ENCODE measurements around the gene GALNT10. TPM values are rescaled to one million over a fixed set of nuclear protein-coding genes. Genes with fewer than 3 reads are reported as not detected.

The GALNT10 gene
- total and polyA plus RNA-seq, 10 of the 15 experiments (the other 5 are each of a cell fraction or from before 2014, with no cell fraction given) = 3.9 to 35.4 (median 15.5) TPM

DNA sequence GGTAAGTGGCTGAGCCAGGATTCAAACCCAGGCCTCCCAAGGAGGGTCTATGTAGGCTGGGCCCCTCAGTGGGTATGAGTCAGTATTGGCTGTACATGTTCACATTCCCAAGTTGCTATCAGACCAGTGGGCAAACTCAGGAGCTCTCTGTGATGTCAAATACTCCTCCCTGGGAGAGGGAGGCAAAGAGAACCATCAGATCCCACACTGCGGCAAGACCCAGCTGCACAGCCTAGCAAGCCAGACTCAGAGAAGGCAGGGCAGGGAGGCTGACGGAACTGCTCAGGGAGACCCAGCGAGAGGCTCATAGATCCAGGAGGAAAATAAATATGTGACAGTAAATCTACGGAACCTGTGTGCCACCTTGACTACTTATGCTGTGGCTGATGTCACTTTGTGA, 212.7 kb downstream of the GALNT10 start:
- H3K27ac ChIP-seq (ENCODE audit: control insufficient read depth, insufficient read depth) = no peak overlapping the region
- no peak for DNase-seq (ENCODE audit: low read depth, low spot score)
- H2AFZ ChIP-seq (ENCODE audit: control insufficient read depth, low read depth, low read length) = no peak overlapping the region
- no peak overlapping the region for H3K9ac ChIP-seq (ENCODE audit: control insufficient read depth, insufficient read depth, low read length)
- ChIA-PET POLR2A (interaction anchor here (0.5 kb wide), 1 partner anchor 333 kb away, joined by 3 read pairs; no protein-coding TSS in a partner anchor), CTCF (interaction anchor here (0.7 to 6.3 kb wide), 12 partner anchors 20 to 428 kb away, joined by 3 to 106 read pairs (median 26); partner anchors contain the start of gene GALNT10), SMC1A (ENCODE audit: uncharacterized antibody, unreplicated experiment) (interaction anchor here (0.6 to 7.5 kb wide), 10 partner anchors 8 to 335 kb away, joined by 3 to 129 read pairs (median 24); partner anchors contain the start of gene GALNT10), RAD21 (ENCODE audit: unreplicated experiment) (interaction anchor here (1.0 to 4.8 kb wide), 8 partner anchors 9 to 345 kb away, joined by 3 to 106 read pairs (median 14); partner anchors contain the start of gene GALNT10)
- H3K4me1 ChIP-seq (ENCODE audit: control insufficient read depth, insufficient read depth, low read length) = peaks cover 4% of the 10 kb centered on the region; the same call in 1 of the 2 replicates
- in situ Hi-C loops (cut with MboI) = loop anchor here (5.0 kb wide), 2 partner anchors 216 to 331 kb away; no protein-coding TSS in a partner anchor
- TF ChIP-seq RELA (IDR thresholded peaks at IDR 0.05; ENCODE audit: borderline replicate concordance, partially characterized antibody) = no peak
- no peak for TF ChIP-seq NR2F1 (conservative IDR thresholded peaks at IDR 0.05)
- no peaks in the 10 kb centered on the region for H3K9me3 ChIP-seq (replicated peaks; ENCODE audit: control insufficient read depth, insufficient read depth, low read length)
- no peak for FAIRE-seq
- H3K36me3 ChIP-seq (ENCODE audit: control insufficient read depth in 2 of 2, insufficient read depth in 2 of 2, low read length in 1 of 2) = peaks cover 0 to 3% of the 10 kb centered on the region in 2 experiments; a peak in 2 of 4 replicates
- no peaks in the 10 kb centered on the region for H4K20me1 ChIP-seq (ENCODE audit: control insufficient read depth, insufficient read depth)
- intact Hi-C loops (cut with micrococcal nuclease; ENCODE audit: unreplicated experiment) = no loop called here
- no peaks in the 10 kb centered on the region for H3K79me2 ChIP-seq (ENCODE audit: control insufficient read depth, insufficient read depth, low read length)
- WGBS (ENCODE audit: insufficient coverage, insufficient replicate concordance, low lambda C conversion rate, missing lambda C conversion rate) = 99% methylated on average over 4 of the region's 4 CpGs
- no TSS peak for BruUV-seq (replicated peaks)
- H3K4me3 ChIP-seq = no peak overlapping the region
- no peaks in the 10 kb centered on the region for H3K27me3 ChIP-seq (replicated peaks in 1 of 2; ENCODE audit: control insufficient read depth in 2 of 2, insufficient read depth in 2 of 2, low read length in 1 of 2)
- H3K4me2 ChIP-seq (ENCODE audit: control insufficient read depth, insufficient read depth) = no peak overlapping the region
- no peak for ATAC-seq

DNA sequence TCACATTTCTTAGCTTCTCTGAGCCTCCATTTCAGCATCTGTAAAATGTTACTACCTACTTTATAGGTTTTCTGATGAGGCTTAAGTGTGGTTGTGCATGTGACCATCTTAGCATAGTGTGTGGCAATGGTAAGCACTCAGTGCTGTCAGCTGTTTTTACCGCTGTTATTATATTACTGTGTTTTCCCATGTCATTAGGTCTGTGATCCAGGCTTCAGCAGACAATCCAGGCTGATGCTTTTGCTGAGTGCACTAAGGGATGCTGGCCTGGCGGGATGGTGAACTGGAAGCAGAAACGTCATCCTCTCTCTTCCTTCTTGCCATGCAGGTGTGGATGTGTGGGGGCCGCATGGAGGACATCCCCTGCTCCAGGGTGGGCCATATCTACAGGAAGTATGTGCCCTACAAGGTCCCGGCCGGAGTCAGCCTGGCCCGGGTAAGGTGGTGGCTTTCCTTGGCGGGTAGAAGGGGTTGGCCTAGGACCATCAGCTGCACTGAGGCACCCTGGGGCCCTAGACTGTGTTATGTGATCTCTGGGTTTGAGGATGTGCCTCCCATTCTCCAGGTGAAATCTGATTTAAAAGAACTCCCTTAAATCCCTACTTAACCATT, 213.3 kb downstream of the GALNT10 start:
- H3K9me3 ChIP-seq (replicated peaks; ENCODE audit: control insufficient read depth, insufficient read depth, low read length) = no peaks in the 10 kb centered on the region
- H3K27me3 ChIP-seq (replicated peaks in 1 of 2; ENCODE audit: control insufficient read depth in 2 of 2, insufficient read depth in 2 of 2, low read length in 1 of 2) = no peaks in the 10 kb centered on the region
- H3K4me3 ChIP-seq = no peak overlapping the region
- ChIA-PET POLR2A (interaction anchor here (0.5 to 1.9 kb wide), 3 partner anchors 166 to 334 kb away, joined by 3 to 4 read pairs (median 4); partner anchors contain the start of gene GALNT10), CTCF (interaction anchor here (0.7 to 6.3 kb wide), 46 partner anchors 9 to 429 kb away, joined by 3 to 106 read pairs (median 6); partner anchors contain the start of gene GALNT10), SMC1A (ENCODE audit: uncharacterized antibody, unreplicated experiment) (interaction anchor here (0.6 to 7.5 kb wide), 33 partner anchors 9 to 439 kb away, joined by 3 to 129 read pairs (median 7); partner anchors contain the start of gene GALNT10), RAD21 (ENCODE audit: unreplicated experiment) (interaction anchor here (1.0 to 4.8 kb wide), 21 partner anchors 10 to 428 kb away, joined by 3 to 106 read pairs (median 13); partner anchors contain the start of gene GALNT10)
- ATAC-seq (no peak), FAIRE-seq (no peak), DNase-seq (ENCODE audit: low read depth, low spot score) (no peak)
- in situ Hi-C loops (cut with MboI) (loop anchor here (5.0 kb wide), 2 partner anchors 217 to 332 kb away; no protein-coding TSS in a partner anchor), intact Hi-C loops (cut with micrococcal nuclease; ENCODE audit: unreplicated experiment) (loop anchor here (2.0 kb wide), 4 partner anchors 19 to 429 kb away; no protein-coding TSS in a partner anchor)
- no peak overlapping the region for H3K9ac ChIP-seq (ENCODE audit: control insufficient read depth, insufficient read depth, low read length)
- 96% methylated on average over 8 of the region's 8 CpGs for WGBS (ENCODE audit: insufficient coverage, insufficient replicate concordance, low lambda C conversion rate, missing lambda C conversion rate)
- peaks cover 0 to 2% of the 10 kb centered on the region in 2 experiments; a peak in 2 of 4 replicates for H3K36me3 ChIP-seq (ENCODE audit: control insufficient read depth in 2 of 2, insufficient read depth in 2 of 2, low read length in 1 of 2)
- no peaks in the 10 kb centered on the region for H4K20me1 ChIP-seq (ENCODE audit: control insufficient read depth, insufficient read depth)
- no peak overlapping the region for H3K27ac ChIP-seq (ENCODE audit: control insufficient read depth, insufficient read depth)
- H3K4me1 ChIP-seq (ENCODE audit: control insufficient read depth, insufficient read depth, low read length) = peaks cover 4% of the 10 kb centered on the region; the same call in 1 of the 2 replicates
- BruUV-seq (replicated peaks) = no TSS peak
- no peak overlapping the region for H3K4me2 ChIP-seq (ENCODE audit: control insufficient read depth, insufficient read depth)
- no peak overlapping the region for H2AFZ ChIP-seq (ENCODE audit: control insufficient read depth, low read depth, low read length)
- H3K79me2 ChIP-seq (ENCODE audit: control insufficient read depth, insufficient read depth, low read length) = no peaks in the 10 kb centered on the region
- TF ChIP-seq ZNF384 (IDR thresholded peaks at IDR 0.05; ENCODE audit: borderline replicate concordance, low read depth, low read length) (no peak), USF1 (IDR thresholded peaks at IDR 0.05; ENCODE audit: borderline replicate concordance, extremely low read length, insufficient read depth, low read depth, low read length) (no peak), EZH2 (IDR thresholded peaks at IDR 0.05; ENCODE audit: borderline replicate concordance, control insufficient read depth, low read depth, low read length) (no peak), WRNIP1 (IDR thresholded peaks at IDR 0.05; ENCODE audit: borderline replicate concordance, low read depth, low read length) (no peak), BCLAF1 (IDR thresholded peaks at IDR 0.05) (no peak), KAT2A (conservative IDR thresholded peaks at IDR 0.05; ENCODE audit: control insufficient read depth, low read depth, low read length) (no peak), KDM1A (IDR thresholded peaks at IDR 0.05; ENCODE audit: borderline replicate concordance) (no peak), POU2F2 (IDR thresholded peaks at IDR 0.05; ENCODE audit: borderline replicate concordance, low read depth, low read length) (no peak)
